ENCODE measurements around the gene PFN4.
"Not testable (repeated sequence)": the region's sequence is repeated elsewhere in the genome, so short reads cannot be mapped to it uniquely, and the experiment has no call there.

Gene PFN4

GRCh38 chr2:24110660-24111303 is 12.4 kb downstream of the PFN4 start:
- no peak for DNase-seq

DNA sequence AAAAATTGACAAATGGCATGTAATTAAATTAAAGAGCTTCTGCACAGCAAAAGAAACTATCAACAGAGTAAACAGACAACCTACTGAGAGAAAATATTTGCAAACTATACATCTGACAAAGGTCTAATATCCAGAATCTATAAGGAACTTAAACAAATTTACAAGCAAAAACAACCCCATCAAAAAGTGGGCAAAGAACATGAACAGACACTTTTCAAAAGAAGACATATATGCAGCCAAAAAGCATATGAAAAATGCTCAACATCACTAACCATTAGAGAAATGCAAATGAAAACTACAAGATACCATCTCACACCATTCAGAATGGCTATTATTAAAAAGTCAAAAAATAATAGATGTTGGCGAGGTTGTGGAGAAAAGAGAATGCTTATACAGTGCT is 13.7 kb downstream of the PFN4 start:
- DNase-seq, result not testable (repeated sequence)

GRCh38 chr2:24107336-24107735 is 15.8 kb downstream of the PFN4 start:
- DNase-seq, result no peak

- DNase-seq, result no peak
Observed at GRCh38 chr2:24106786-24107185, 16.3 kb downstream of the PFN4 start.

- no peak for DNase-seq
Observed at GRCh38 chr2:24105816-24106215, 17.3 kb downstream of the PFN4 start.

DNA sequence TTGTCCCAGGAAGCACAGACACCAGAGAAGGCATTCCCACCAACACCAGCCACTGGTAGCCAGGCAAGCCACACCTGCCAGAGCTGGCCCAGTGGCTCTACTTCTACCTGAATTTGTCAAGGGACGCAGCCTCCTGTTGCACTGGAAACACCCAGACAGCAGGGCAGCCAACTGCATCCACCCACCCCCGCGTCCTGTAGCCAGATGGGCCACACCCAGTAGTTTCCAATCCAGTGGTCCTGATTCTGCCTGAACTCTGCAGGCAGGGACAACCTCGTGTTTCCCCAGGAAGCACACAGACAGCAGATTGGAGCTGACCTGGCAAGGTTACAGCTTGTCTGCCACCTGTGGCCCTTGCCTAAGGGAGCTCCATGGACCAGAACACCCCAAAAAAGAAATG is 18.2 kb downstream of the PFN4 start:
- DNase-seq, result no peak

DNA sequence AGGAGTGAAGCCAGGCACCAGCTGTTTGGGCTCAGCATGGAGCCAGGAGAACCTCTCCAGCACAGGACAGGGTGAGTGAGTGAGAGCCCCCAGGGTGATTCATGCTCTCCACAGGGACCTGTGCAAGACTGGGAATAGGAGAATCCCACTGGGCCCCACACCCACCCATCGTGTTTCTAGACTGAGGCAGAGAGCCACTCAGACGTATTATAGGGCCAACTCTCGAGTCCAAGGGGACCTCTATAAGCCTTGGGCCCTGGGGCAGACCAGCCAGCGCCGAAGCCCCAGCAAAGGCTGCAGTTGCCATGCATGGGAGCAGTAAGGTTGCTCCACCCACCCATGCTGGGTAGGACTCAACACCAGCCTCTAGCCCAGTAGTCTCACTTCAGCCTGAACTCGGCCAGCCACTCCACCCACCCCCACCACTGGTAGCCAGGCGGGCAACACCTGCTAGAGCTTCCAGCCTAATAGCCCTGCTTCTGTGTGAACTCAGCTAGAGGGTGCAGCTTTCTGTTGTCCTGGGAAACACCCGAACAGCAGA is 19.0 kb downstream of the PFN4 start:
- no peak for DNase-seq

DNA sequence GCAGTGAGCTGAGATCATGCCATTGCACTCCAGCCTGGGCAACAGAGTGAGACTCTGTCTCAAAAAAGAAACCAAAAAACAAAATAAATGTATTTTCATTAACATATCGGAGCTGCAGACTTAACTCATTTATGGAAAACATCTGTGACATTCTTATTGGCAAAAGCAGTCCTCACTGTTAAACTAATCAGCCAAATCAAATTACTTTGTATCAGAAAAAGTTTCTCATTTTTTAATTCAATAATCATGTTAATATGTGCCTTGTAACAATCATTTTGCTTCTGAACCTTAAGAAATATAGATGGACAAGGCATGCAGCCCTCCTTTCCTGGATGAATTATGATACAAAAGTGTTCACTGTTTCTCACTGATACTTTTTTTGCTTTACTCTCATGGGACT is 20.5 kb downstream of the PFN4 start:
- DNase-seq, result no peak

DNA sequence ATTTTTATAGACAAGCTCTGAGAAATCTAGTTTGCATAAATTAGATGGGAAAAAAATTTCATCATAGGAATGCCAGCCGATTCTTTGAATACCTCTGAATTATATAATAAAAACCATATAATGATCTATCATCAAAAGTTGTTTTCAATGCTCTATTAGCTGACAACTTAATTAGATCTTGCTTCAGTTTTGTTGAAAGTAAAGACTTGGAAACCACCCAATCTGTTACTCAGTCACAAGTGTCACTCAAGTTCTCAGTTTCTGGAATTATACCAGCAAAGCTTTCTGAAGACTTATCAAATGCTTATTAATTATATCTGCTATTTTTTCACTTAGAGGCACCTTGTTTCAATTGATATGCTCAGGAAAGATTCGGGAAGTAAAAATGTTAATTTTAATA is 21.1 kb downstream of the PFN4 start:
- no peak for DNase-seq

GRCh38 chr2:24100732-24101131 is 22.4 kb downstream of the PFN4 start:
- not testable (repeated sequence) for DNase-seq

- DNase-seq, result not testable (repeated sequence)
Observed at GRCh38 chr2:24095171-24095677, 27.9 kb downstream of the PFN4 start.

DNA sequence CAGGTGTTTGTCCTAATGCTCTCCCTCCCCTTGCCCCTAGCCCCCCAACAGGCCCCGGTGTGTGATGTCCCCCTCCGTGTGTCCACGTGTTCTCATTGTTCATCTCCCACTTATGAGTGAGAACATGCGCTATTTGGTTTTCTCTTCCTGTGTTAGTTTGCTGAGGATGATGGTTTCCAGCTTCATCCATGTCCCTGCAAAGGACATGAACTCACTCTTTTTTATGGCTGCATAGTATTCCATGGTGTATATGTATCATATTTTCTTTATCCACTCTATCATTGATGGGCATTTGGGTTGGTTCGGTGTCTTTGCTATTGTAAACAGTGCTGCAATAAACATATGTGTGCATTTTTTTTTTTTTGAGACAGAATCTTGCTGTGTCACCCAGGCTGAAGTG is 29.9 kb downstream of the PFN4 start:
- DNase-seq, result not testable (repeated sequence)

- no peak for DNase-seq
Observed at GRCh38 chr2:24088821-24089359, 34.2 kb downstream of the PFN4 start.

GRCh38 chr2:24087032-24087431 is 36.1 kb downstream of the PFN4 start:
- no peak for DNase-seq

DNA sequence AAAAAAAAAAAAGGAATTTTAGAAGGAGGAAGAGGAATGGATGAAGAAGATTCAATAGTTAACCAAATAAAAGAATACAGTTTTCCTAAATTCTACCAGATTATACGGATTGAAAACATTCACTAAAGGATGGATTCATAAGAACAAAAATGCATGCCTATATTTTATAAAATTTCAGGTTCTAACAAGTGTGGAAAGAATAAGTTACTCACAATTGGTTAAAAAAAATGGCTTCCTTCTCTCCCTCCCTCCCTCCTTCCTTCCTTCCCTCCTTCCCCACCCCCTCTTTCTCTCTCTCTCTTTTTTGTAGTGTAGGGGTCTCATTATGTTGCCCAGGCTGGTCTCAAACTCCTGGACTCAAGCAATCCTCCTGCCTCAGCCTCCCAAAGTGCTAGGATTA is 36.9 kb downstream of the PFN4 start:
- DNase-seq, result no peak

DNA sequence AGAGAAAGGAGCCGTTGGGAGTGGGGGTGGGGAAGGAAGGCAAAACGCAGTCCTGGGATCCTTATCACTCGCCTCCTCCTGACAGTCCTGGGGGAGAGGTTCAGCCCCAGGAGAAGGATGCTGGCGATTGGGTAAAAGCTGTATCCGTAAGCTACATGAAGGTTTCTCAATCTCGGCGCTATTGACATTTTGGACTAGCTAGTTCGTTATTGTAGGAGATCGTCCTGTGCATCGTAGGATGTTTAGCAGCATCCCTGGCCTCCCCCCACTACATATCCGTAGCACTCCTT is 38.0 kb downstream of the PFN4 start:
- DNase-seq, result no peak

GRCh38 chr2:24084386-24085199 is 38.5 kb downstream of the PFN4 start, which contains the start of gene TP53I3:
TSS of gene TP53I3 (minus strand) at chr2:24084834. CDS start at chr2:24084326, 508 bp downstream.
- peak; percentile 81 for DNase-seq

DNA sequence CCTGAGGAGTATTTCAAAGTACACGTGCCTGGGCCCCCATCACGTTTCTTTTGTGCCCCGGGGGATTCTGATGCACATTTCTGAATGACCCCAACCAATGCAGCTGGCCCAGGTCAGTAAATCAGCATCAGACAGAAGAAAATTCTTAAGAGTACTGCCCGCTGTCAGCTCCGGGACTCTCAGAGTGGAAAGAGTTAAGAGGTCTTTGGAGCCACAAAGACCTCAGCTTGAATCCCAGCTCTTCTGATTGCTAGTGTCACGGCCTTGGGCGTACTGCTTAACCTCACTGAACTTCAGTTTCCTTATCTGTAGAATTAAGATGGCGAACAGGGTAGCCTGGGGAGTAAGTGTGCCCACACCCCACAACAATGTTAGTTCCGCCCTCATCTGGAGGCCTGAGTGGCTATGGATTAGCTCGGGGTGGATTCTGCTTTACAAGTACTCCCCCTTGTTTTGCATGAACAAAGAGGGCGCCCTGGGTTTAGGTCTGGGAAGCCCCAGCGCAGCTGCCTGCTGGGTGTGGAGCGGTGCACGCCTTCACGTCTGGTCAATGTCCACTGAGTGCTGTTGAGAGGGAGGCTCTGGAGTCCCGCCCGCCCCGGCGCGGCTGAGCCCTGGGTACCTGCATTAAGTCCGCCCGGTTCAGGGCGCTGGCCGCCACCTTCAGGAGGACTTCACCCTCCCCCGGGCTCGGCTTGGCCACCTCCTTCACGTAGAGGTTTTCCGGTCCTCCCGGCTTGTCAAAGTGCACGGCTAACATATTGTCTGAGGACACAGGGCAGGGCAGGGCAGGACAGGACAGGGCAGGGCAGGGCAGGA is 39.4 kb downstream of the PFN4 start:
- DNase-seq, result peak; percentile 52

DNA sequence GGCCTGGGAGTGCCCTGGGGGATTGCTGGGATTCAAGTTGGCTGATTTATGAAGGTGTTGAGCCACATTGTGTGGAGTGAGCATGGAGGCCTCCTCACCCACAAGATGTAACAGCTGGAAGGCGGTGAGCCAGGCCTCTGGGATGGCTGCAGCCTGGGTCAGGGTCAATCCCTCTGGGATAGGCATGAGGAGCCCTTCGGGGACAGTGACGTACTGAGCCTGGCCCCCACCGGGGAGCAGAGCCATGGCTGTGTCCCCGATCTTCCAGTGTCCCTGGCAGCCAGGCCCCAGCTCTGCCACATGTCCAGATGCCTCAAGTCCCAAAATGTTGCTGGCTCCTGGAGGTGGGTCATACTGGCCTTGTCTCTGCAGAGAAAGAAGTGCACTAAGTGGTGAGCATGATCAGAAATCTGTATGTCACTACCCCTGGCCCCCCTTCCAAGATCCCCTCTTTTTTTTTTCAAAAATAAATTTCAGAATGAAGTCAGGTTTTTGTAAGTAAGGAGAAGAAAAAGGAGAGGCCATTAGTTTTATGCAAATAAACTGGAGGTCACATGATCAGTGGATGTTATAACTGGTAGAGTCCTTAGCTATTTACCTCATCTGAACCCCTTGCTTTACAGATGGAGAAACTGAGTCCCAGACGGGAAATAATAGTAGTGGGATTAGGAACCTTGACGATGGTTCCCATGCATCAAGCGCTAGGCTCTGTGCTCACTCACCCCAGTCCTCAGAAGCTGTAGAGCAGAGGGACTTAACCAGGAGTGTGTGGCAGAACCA is 40.2 kb downstream of the PFN4 start:
- DNase-seq, result no peak

- no peak for DNase-seq
Observed at GRCh38 chr2:24080701-24081100, 42.4 kb downstream of the PFN4 start.

DNA sequence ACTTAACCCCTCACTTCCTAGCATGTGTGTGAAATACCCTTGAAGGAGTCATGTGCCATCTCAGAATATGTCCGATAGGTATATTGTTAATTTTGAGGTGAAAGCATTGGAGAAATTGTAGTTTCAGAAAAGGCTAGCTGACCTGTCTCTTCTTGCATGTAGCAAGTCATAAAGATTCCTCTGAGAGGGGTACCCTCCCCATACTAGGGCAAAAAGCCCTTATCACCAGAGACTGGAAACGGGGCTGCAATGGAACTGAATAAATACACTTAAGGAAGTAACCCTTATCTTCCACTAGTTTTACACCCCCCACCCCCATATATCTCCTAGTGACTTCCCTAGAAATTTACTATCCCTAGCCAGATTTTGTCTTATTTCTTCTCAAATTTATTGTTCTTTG is 45.3 kb downstream of the PFN4 start:
- no peak for DNase-seq

GRCh38 chr2:24077535-24077877 is 45.6 kb downstream of the PFN4 start:
- no peak for DNase-seq

Measured in CD4-positive, alpha-beta T cell treated with Interleukin-12 subunit alpha and Interleukin-12 subunit beta, for 1 hour (primary cell).